M059J (cell line): ENCODE data around the gene ACTR3C. TPM values are rescaled to one million over a fixed set of nuclear protein-coding genes. Genes with fewer than 3 reads are reported as not detected.
"Not testable (repeated sequence)": the region's sequence is repeated elsewhere in the genome, so short reads cannot be mapped to it uniquely, and the experiment has no call there.

Experiments
- DNase-seq: peaks from one replicate; pipeline ENCODE4 v3.0.0-alpha.2; 2012; ENCODE audit warnings: low read depth
- total RNA-seq: library from RNA; depleted of rRNA; stranded (reverse); fragments of >200 nt; shearing (Covaris generic); gene quantifications from 2 replicates; pipeline ENCODE4 v1.2.3, GENCODE V29; 2014

ACTR3C gene
- total RNA-seq, 1 experiment from 2014 or later = not detected

DNA sequence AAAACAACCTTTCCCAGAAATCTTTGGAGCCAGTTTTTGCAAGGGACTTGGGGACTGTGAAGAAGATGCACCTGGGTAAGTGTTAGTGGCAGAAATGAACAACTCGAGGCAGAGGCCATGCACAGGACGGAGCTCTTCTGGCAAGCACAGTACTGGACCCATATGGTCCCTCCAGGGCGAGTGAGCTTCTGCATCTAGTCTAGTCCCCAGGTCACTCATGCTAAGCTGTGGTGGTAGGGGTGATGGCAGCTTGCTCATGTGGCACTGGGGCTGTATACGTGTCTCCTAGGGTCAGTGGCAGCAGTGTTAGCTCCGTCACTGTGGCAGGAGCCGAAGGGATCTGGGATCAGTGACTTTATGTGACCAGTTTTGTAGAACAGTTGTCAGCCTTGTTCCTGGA lies 9.5 kb downstream of the ACTR3C start:
- no peak for DNase-seq

DNA sequence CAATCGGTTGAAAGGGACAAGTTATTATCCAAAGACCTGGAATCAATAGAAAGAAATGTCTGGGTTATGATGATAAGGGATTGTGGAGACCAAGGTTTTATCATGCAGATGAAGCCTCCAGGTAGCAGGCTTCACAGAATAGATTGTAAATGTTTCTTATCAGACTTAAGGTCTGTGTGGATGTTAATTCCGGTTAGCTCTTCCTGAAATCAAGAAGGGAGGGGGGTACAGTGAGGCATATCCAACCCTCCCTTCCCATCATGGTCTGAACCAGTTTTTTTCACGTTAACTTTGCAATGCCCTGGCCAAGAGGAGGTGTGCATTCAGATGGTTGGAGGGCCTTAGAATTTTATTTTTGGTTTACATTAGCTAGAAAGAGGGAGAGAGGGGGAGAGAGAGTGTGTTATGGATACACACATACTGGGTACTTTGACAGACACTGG lies 10.0 kb downstream of the ACTR3C start:
- no peak for DNase-seq

DNA sequence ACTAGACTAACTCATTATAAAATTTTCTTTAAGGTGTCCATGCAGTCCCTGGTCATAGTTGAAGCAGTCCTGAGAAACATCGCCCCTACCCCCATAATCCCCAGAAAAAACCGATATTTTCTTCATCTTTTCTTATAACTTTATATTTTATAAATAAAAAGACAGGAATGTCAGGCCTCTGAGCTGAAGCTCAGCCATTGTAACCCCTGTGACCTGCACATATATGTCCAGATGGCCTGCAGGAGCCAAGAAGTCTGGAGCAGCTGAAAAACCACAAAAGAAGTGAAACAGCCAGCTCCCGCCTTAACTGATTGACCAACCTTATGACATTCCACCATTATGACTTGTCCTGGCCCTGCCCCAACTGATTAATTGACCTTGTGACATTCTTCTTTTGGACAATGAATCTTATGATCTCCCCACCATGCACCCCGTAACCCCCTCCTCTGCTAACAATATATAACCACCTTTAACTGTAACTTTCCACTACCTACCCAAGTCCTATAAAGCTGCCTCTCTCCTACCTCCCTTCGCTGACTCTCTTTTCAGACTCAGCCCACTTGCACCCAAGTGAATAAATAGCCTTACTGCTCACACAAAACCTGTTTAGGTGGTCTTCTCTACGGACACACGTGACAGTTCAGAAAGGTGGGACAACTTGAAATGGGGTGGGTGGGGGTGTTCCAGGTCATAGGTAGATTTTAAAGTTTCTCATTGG lies 10.5 kb downstream of the ACTR3C start:
- peak; percentile 93 for DNase-seq

DNA sequence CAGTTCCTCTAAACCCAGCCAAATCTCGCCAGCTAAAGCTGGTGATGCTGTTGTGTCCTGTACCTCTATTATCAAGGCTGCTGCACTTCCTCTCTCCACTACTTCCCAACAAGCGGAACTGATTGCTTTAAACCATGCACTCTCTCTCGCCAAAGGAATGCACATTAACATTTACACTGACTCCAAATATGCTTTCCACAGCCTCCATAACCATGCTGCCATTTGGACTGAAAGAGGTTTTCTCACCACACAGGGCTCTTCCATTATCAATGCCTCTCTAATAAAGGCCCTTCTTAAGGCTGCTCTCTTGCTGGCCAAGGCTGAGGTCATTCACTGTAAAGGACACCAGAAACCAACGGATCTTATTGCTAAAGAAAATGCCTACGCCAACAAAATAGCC lies 11.6 kb downstream of the ACTR3C start:
- DNase-seq = peak; percentile 64

DNA sequence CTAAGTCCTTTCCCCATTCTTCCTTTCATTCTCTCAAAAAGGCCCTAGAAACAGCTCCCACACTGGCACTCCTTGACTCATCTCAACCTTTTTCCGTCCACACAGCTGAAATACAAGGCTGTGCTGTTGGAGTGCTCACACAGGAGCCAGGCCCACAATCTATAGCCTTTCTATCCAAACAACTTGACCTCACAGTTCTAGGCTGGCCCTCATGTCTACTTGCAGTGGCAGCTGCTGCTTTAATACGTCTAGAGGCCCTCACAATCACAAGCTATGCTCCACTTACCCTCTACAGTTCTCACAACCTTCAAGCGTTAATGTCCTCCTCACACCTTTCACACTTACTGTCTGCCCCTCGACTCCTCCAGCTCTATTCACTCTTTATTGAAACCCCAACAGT lies 12.2 kb downstream of the ACTR3C start:
- no peak for DNase-seq

DNA sequence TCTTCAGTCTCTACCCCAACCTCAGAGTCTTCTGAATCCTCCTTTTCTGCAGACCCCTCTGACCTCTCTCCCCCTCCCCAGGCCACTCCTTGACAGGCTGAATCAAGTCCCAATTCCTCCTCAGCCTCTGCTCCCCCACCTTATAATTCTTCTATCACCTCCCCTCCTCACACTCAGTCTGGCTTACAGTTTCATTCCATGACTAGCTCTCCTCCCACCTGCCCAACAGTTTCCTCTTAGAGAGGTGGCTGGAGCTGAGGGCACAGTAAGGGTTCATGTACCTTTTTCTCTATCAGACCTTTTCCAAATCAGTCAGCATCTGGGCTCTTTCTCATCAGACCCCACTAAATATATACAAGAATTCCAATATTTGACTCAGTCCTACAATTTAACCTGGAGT lies 14.8 kb downstream of the ACTR3C start:
- DNase-seq = no peak

DNA sequence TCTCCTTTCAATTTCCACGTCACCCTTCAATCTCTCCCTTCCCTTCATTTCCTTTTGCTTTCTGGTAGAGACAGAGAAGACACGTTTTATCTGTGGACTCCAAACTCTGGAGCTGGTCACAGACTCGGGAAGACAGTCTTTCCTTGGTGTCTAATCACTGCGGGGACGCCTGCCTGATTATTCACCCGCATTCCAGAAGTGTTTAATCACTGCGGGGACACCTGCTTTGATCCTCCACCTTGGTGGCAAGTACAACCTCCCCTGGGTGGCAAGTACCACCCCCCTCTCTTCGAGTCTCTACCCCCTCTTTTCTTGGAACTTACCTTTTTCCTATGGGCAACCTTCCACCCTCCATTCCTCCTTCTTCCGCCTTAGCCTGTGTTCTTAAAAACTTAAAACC lies 15.4 kb downstream of the ACTR3C start:
- no peak for DNase-seq

DNA sequence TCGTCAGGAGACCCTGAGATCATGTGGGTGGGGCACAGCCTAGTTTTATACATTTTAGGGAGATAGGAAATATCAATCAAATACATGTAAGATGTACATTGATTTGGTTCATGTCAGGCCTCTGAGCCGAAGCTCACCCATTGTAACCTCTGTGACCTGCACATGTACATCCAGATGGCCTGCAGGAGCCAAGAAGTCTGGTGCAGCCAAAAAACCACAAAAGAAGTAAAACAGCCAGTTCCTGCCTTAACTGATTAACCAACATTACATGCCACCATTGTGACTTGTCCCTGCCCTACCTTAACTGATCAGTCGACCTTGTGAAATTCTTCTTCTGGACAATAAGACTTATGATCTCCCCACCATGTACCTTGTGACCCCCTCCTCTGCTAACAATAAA lies 16.2 kb downstream of the ACTR3C start:
- DNase-seq = no peak

DNA sequence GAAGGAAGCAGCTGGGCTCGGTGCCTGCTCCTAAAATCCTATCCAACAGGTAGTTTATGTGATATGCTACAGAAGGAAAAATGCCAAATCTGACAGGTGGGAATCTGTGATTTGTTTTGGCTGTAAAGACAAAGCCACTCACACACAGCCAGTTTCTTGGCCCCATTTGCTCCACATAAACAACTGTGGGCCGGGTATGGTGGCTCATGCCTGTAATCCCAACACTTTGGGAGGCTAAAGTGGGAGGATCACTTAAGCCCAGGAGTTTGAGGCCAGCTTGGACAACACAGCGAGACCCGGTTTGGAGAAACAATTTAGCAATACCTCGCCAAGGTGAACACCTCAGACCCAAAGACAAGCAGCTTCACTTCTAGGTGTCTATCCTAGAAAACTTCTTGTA lies 17.0 kb downstream of the ACTR3C start:
- not testable (repeated sequence) for DNase-seq

DNA sequence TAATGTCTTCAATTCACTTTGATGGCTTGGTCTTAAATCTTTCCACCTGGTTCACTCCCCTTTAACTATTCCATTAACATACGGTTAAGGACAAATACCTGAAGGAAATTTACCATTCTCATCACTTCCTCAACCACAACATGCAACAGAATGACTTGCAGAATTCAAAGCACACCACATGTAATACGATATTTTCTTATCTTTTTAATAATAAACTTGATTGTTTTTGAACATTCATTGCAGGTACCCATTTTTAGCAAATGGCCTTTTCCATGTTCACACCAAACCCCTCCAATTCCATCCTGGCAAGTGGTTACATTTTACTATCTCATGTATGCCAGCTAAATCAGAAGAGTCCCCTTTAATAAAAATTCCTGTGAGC lies 17.5 kb downstream of the ACTR3C start:
- not testable (repeated sequence) for DNase-seq

DNA sequence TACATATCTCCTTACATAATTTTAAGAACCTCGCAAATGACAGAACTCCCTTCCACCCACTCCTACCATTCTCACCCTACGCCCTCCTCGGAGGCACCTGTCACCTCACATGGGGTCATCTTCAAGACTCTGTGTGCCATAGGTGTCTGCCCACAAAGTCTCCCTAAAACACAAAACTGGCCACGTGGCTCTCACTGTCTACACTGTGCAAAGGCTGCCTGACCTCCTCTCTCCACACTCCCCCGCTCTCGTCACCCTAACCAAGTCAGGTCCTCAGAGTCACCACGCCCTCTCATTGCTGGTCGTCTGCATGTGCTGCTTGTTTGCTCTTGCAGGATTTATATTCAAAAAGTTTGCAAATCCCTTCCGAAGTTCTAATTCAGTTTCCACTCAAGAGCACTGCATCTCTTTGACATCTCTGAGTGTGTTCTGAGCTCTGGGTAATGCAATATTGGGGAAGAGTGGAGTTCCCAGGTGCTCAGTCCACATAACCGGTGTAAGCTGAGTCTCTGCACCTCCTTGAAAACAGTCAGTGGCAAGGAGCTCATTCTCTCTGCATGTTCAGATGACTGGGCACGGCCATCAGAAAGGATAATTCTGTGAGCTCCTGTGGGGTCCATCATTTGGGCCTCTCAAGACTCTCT lies 18.0 kb downstream of the ACTR3C start:
- not testable (repeated sequence) for DNase-seq

DNA sequence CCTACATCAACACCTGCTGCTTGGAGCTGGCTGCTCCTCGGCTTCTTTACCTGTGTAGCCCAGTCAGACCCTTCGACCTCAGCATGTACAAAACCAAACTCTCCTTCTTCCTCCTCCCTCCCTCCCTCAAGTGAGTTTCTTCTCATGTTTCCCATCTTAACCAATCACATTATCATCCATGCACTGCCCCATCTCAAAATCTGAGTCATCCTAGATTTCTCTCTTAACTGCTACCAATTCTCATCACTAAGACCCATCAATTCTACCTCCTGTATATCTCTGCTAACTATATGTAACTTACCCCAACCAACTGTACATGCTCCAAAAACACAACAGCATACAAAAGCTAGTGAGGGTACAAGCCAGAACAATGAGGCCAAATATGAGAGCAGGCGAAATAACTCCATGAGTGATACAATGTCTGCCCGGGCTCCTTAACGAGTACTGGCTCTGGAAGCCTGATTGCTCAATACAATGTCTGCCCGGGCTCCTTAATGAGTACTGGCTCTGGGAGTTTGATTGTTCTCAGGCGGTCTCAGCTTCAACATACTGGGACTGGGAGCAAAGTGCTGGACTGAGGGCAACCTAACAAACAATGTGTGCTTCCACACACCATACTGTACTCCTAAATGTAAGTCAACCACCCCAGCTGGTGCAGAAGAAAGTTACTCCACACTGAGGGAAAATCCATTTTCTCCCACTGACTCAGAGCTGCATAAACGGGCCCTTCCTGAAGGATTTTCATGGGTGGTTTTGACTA lies 18.7 kb downstream of the ACTR3C start:
- DNase-seq = not testable (repeated sequence)

DNA sequence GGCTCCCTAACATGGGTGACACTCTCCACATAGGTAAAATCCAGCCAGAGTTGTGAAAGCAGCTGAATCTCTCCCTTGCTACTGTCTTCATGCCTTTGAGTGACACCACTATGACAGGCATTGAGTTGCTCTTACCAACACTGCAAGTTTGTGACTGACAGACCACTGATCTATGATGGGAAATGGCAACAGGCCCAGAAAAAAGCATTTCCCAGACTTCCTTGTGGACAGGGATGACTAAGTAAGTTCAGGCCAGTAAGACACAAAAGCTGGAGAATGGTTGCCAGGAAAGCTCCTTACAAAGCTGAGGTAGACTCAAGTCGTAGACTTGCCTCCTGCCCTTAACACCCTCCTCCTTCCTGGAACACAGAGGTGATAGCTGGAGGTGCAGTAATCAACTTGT lies 20.4 kb downstream of the ACTR3C start:
- DNase-seq = peak; percentile 83

DNA sequence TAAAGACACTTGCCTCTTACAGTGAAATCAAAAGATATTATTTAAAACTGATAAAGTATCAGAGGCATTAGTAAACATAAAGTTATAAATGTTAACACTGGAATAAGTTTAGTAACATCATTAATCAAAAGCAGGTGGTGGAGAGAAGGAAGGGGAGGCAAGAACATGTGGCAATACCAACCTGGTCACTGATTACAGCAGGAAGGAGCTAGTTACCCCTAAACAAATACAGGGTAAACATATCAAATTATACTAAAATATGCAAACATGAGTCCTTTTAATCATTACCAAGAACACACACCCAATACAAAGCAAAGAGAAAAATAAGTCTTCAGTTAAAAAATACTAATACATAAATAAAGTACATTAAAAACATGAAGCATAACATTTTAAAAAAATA lies 25.4 kb downstream of the ACTR3C start:
- not testable (repeated sequence) for DNase-seq

DNA sequence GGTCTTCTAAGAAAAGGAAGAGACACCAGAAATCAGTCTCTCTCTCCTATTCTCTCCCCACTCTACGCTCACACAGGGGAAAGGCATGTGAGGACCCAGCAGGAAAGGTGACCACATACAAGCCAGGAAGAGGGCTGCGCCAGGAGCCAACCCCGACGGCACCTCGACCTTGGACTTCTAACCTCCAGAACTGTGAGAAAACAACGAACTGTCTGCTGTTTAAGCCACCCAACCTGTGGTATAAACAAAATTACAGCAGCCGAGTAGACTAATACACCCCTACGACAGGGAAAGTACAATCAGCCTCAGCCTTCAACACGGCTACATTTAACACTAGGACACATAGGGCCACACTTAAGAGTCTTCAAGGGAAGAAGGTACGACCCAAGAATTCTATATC lies 26.5 kb downstream of the ACTR3C start:
- not testable (repeated sequence) for DNase-seq

DNA sequence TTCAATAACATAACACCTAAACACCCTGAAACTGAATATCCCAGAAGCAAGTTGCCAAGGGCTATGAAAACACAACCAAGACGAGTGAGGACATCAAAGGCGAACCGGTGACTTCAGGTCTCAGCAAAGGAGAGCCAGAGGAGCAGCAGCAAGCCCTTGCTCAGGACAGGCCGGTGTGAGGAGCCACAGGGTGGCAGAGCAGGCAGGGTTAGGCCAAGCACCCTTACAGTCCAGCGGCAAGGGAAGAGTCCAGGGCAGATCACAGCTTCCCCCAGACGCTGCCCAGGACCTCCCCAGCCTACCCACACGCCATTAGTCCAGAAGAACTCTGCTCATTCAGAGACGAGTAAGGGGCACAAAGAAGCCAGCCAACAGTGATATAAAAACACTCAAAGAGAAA lies 27.7 kb downstream of the ACTR3C start:
- not testable (repeated sequence) for DNase-seq

DNA sequence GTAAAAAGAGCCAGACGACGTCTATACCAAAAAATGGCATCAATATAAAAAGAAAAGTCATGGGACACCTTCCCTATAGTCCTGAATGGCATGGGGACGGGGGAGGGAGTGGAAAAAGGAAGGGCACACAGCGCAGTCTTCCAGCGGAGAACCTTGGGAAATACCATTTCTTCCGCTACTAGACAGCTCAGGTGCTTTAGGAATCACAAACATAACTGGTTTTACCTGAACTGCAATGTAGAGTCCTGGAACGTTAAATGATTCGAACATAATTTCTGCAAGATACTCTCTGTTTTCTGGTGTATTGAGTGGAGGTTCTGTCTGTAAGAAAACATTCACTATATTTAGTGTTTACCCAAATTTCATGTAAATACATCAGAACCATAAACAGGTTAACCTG lies 28.3 kb downstream of the ACTR3C start:
- not testable (repeated sequence) for DNase-seq

DNA sequence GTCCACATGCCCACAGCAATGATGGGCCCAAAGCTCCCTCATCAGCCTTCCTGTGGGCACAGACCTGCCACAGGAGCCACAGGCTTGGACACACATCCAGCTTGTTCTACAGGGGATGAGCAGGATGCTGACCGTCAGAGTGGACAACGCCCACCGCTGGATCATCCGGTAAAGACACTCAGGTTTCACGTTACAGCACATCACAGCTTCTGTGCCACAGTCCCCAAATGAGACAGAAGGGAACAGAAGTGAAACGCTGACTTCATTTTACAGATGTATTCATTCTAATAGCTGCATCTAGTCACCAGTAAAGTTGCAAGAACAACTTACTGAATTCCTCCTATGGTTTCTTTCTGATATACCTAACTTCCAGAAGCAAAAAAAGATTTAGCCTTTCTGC lies 33.0 kb downstream of the ACTR3C start:
- not testable (repeated sequence) for DNase-seq

DNA sequence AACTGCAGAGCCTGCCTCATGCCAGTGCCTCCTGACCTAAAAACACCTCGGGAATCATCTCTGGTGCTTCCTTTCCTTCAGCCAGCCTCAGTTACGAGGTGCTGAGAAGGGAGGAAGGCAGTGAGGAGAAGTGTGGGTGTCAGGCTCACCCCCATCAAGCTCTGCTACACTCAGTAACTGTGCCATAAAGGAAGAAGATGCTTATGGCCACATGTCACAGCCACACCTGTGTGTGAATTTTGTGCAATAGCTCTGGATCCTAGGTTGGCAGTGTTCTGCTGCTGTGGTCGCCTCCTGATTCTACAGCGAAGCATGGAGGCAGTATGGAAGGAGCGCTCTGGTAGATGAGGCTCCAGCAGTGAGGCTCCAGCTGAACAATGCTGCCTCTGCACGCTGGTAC lies 34.5 kb downstream of the ACTR3C start:
- not testable (repeated sequence) for DNase-seq

DNA sequence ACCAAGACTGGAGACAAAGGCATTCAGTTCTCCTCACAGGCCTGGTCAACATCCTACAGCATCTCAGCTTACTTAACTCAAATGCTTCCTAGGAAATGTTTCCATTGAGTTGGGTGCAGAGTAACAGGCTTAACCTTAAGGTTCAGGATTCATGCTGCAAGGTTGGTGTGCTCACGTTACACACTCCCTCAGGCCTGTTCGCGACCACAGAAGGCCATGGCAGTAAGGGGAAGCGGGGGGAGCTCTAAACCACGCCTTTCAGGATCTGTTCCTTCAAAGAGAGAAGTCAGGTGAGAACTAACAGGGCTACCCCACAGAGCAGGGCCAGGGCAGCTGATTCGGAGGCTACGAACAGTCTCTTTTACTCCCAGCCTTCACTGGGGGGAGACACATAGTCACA lies 35.5 kb downstream of the ACTR3C start:
- not testable (repeated sequence) for DNase-seq

DNA sequence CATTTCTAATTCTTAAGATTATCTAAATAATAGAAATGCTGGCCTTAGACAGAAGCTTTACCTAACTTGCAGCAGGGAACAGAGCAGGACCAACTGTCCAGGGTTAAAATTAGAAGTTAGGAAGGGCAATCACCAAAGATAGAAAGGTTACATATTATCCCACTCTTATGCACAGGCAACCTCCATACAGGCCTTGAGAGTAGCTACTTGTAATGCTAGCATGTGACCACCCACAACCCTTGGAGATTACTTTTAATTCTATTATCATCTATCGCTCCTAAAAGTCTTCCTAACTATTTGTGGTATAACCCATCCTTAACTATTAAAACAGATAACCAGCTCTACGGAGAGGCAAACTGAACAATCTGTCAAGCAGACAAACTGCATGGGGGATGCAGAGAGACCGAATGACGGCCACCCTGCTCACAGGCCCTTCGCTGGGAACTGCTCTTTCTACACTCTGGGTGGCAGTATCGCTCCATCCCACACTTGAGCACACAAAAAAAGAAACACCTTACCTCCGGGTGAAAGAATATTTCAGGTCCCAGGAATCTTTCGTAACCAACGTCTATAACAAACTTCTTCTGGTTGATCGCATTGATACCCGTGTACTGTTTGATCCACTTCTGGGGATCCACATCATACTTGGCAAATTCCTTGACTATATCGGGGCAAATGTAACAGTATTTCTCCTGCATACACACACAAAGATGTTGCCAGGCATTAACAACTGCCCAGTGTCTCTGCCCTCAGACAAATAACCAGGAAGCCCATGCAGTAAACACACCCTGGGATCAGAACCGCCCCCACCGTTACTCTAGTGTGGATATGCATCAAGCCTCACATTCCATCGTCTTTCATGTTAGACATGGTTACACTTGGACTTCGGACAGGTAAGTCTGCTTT lies 37.2 kb downstream of the ACTR3C start:
- DNase-seq = peak; percentile 27

DNA sequence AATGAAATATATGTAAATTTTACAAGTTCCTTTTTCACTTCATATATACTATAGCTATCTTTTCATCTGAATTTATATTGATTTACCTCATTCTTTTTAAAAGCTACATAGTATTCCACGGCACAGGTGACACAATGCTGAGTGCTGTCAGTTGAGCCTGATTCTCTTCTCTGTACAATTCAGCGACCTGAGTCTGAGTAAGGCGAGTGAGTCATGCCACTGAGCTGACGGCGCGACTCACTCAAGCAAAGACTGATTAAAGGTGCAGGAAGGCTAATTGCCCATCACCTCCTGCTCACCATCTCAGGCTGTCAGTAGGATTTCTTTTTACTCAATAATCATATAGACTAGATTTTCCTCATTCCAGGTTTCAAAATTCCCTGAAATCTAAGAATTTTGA lies 39.7 kb downstream of the ACTR3C start:
- DNase-seq = not testable (repeated sequence)
